GM21381 (cell line): ENCODE measurements around the gene NCK1.
"Not testable (repeated sequence)": the region's sequence is repeated elsewhere in the genome, so short reads cannot be mapped to it uniquely, and the experiment has no call there.

ENCODE experiments used
- ATAC-seq: cut with Tn5 transposase; IDR thresholded peaks from one replicate; pipeline ENCODE4 v1.9.1; 2021; ENCODE audit warnings: mild to moderate bottlenecking, moderate library complexity; ENCODE audit not compliant: unreplicated experiment

The NCK1 gene

DNA sequence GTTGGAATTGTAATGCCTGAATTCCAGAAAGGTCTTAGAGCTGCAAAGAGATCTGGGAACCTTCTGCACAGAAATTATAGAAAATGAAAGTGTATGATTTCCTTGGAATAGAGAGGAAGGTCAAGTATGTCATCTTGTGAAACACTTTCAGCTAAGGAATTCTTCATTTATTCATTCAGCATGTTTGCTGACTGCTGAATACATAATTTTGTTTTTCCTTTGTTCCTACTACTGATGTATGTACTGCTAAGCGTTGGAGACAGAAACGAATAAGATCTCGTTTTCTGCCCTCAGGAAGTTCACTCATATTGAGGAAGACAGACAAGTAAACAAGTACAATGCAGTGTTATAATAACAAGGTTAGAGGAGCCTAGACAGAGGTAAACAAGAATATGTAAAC, 81.4 kb downstream of the NCK1 start:
- no peak for ATAC-seq

DNA sequence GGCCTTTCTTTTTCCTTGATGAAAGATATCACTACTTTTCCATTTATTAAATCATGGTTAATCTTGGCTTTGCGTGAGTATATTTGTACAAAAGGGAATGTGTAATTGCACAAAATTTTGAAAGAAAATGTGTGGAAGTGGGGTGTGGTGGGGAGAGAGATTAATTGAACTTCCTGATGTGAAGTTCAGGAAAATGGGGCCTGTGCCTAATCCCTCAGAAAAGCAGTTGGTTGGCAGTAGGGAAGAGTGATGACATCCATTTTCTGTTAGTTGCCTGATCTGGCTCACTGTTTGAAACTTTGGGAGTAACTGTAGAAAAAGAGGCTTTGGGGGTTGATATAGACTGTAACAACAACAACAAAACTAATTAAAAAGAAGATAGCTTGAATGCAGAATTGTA, 85.0 kb downstream of the NCK1 start:
- ATAC-seq, result no peak

GRCh38 chr3:136947477-136947876, 85.5 kb downstream of the NCK1 start:
- no peak for ATAC-seq

- ATAC-seq, result no peak
Measured at GRCh38 chr3:136949146-136949545, 87.1 kb downstream of the NCK1 start.

GRCh38 chr3:136949708-136950107, 87.7 kb downstream of the NCK1 start:
- no peak for ATAC-seq

DNA sequence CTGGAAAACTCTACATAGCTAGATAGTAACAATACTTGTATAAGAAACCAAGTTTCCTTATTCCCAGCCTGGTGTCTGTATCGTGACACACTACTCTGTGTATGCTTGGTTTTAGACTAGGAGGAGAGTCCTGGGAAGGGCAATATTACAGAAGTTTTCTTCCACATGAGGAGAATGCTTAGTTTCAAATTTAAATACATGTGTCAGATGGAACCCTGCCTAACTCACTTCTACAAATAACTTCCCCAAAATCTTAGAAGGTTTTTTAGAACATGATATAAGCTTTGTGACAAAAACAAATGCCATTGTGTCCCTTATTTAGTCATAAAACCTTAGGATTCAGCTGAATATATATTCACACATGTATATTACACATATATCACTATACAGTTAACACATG, 88.6 kb downstream of the NCK1 start:
- ATAC-seq, result no peak

- no peak for ATAC-seq
Measured at GRCh38 chr3:136952292-136952691, 90.3 kb downstream of the NCK1 start.

DNA sequence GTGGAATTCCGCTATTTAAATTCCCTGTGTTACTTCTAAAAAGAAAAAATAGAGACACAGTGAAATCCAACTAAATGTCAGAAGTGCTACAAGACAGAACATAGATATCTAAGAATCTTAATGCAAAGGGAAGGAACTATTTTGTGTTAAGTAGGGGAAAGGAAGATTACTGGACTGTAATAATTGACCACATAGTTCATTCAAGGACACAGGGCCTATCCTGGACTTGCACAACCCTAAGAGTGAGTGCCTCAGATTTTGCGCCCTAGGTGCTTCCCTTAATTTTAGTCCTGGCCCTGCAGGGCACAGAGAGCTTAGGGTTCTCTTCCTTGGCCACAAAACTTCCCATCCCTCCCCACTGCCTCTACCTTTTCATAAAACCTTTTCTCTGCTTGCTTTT, 92.2 kb downstream of the NCK1 start:
- ATAC-seq, result no peak

DNA sequence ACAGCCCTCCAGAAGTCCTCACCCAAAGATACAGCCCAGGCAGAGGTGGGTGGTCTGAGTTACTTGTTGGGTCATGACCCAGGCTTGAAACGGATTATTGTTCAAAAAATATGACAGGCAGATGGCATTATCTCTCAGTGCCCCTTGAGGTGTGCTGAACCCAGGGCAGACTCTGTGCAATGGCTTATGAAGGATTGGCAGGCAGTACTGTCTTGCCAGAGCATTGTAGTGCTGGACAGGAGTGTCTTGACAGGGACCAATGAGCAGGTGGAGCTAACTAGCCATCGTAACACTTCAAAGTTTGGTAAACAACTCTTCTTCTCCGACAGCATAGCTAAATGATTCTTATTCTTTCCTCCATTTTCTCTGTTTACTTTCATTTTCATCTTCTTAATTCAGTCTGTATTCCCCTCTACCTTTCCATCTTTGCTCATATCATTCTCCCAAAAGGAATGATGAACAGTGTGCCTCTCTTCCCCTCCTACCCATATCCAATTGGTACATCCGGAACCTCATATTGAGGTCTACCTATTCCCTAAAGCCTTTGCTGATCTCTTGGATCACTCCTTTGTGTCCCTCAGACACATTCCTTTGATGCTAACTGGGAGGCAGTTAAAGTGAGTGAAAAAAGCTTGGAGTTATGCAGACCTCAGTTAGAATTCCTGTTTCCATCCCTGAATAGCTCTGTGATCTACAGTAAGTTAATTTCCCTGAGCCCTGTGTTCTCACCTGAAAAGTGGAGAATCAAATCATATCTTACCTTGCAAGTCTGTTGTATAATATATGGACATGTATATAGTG, 93.2 kb downstream of the NCK1 start:
- ATAC-seq, result no peak

GRCh38 chr3:136955813-136956212, 93.8 kb downstream of the NCK1 start:
- ATAC-seq, result no peak

DNA sequence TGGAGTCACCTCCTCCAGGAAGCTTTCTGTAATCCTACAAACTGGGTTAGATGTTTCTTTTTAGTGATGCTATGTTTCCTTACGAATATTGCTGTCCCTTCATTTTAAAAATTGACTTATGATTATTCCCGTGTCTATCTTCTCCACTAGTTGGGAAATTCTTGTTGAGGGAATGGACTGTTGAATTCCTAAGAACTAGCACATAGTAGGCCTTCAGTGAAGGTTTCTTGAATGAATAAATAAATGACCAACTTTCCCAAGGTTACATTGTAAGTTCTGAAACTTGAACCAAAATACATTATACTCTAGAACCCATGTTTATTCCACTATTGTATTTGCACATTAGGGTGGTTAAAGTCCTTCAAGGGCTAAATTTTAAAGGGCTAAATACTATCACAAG, 95.0 kb downstream of the NCK1 start:
- ATAC-seq, result no peak

- no peak for ATAC-seq
Measured at GRCh38 chr3:136957751-136958288, 95.8 kb downstream of the NCK1 start, which contains the start of gene IL20RB. IL20RB (plus strand) TSS chr3:136957983; CDS start chr3:136958114, 131 bp downstream.

- ATAC-seq, result no peak
Measured at GRCh38 chr3:136958939-136959338, 96.9 kb downstream of the NCK1 start.

DNA sequence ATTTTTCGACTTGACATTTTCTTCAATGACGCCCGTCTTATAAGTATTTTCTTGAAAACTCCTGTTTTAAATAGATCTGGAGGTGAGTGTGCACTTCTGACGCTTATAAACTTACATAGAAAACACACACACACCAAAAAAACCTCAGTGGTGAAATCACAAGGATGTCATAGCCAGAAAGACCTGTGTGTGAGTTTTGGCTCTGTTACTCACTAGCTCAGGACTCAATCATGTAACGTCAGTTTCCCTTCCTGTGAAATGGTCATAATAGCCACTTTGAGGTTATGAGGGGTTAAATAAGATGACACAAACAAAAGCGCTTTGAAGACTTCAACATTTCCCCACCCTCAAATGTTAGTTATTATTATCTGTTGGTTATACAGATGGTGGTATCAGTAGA, 97.6 kb downstream of the NCK1 start:
- ATAC-seq, result no peak

GRCh38 chr3:136960838-136961836, 99.1 kb downstream of the NCK1 start:
- ATAC-seq, result no peak

DNA sequence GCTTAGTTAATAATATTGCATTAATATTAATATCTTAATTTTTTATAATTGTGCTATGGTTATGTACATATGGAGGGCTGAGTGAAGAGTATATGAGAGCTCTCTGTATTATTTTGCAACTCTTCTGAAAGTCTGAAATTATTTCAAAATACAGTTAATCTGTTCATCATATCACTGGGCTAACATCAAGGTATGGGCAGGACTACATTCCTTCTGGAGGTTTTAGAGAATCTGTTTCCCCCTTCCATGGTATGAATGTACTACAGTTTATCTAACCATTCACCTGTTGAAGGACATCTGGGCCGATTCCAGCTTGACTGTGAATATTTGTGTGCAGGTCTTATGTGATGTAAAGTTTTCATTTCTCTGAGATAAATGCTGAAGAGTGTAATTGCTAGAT, 100.9 kb downstream of the NCK1 start:
- ATAC-seq, result no peak

DNA sequence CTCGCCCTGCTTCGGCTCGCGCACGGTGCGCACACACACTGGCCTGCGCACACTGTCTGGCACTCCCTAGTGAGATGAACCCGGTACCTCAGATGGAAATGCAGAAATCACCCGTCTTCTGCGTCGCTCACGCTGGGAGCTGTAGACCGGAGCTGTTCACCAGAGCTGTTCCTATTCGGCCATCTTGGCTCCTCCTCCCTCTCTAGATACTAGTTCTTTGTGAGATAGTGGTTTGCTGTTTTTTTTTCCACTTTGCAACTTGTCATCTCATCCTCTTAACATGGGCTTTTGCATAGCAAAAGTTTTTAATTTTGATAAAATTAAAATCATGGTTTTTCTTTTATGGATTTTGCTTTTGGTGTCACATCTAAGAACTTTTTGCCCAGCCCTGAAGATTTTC, 107.5 kb downstream of the NCK1 start:
- not testable (repeated sequence) for ATAC-seq

- no peak for ATAC-seq
Measured at GRCh38 chr3:136973352-136973751, 111.3 kb downstream of the NCK1 start.

- no peak for ATAC-seq
Measured at GRCh38 chr3:136974670-136975069, 112.7 kb downstream of the NCK1 start.

DNA sequence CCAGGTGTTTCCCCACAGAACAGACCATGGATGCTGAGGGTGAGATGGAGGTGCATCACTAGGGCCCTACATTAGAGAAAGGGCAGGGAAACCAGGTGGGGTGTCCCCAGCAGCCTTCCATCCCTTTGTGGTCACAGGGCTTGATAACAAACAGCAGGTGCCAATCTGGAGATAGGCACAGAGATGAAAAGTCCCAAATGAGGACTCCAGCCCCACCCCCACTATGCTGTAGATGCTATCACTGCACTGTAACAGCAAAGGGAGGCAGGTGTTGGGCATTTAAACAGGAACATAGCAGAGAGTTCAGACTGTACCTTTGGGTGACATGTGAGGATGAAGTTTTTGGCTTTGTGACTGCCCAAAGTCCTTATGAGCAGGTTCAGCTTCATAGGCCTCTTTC, 117.2 kb downstream of the NCK1 start:
- ATAC-seq, result no peak

GRCh38 chr3:136979684-136980083, 117.7 kb downstream of the NCK1 start:
- no peak for ATAC-seq
